DMS153 (cell line): ENCODE data around the gene ORC1.
A peak's percentile ranks its signal among the peaks of the same experiment; 100 is the strongest.

Experiments used
- DNase-seq: peaks from one replicate; lab custom pipeline; 2025; lab: John Stamatoyannopoulos, UW

The ORC1 gene

DNA sequence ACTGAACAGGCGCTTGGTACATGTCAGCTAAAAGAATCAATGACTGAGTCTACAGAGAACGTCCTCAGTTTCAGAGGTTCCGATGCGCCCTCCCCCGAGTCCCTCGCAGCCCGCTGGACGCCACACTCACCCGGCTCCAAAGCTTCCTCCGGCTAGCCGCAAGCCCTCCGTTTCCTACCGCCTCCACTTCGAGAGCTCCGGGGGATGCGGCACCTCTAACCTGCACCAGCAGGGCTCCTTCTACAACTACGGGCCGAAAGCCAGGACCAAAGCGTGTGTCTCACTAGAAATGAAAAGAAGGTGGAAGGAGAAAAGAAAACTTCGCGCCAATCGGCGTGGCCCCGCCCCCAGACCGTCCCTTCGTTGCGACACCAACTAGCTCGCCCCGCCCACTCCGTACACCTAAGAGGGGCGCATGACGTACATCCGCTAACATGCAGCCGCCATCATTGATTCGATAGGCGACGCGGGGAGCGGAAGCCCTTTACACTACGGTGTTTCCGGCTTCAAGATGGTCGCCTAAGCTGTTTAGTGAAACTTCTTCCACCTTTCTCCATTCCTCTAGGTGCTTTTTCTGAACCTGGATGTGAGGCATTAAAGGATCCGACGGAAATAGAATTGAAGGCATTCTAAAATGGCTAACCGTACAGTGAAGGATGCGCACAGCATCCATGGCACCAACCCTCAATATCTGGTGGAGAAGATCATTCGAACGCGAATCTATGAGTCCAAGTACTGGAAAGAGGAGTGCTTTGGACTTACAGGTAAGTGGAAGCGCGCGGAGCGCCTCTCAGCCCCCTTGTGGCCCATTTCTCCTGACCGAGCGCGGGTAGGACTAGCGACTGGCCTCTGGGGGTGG, at the start of gene ORC1, which contains the start of gene PRPF38A:
ORC1 (minus strand) TSS at position 308 of the 859 bp plus-strand sequence. CDS start 2,200 bp downstream, outside the sequence.
PRPF38A (plus strand) TSS at position 487 of the 859 bp plus-strand sequence; CDS start at position 635, 148 bp downstream.
- DNase-seq, result peak; percentile 96

GRCh38 chr1:52444463-52444862, 40.2 kb upstream of the ORC1 start:
- DNase-seq, result no peak

GRCh38 chr1:52439976-52440375, 35.8 kb upstream of the ORC1 start:
- no peak for DNase-seq

- no peak for DNase-seq
Observed at GRCh38 chr1:52436817-52437216, 32.6 kb upstream of the ORC1 start.

- DNase-seq, result no peak
Observed at GRCh38 chr1:52435650-52436049, 31.4 kb upstream of the ORC1 start.

GRCh38 chr1:52435211-52435610, 31.0 kb upstream of the ORC1 start:
- no peak for DNase-seq

DNA sequence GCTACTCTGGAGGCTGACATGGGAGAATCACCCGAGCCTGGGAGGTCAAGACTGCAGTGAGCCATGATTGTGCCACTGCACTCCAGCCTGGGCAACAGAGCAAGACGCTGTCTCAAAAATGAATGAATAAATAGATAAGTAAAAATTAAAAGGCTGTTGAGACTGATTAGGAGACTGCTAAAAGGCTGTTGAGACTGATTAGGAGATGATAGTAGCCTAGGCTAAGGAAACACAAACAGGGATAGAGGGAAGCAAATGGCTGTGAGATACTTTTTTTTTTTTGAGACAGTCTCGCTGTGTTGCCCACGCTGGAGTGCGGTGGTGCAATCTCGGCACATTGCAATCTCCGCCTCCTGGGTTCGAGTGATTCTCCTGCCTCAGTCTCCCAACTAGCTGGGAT, 28.6 kb upstream of the ORC1 start:
- no peak for DNase-seq

- no peak for DNase-seq
Observed at GRCh38 chr1:52427152-52427551, 22.9 kb upstream of the ORC1 start.

- no peak for DNase-seq
Observed at GRCh38 chr1:52426371-52426770, 22.1 kb upstream of the ORC1 start.

- no peak for DNase-seq
Observed at GRCh38 chr1:52424813-52425212, 20.6 kb upstream of the ORC1 start.

GRCh38 chr1:52424231-52424636, 20.0 kb upstream of the ORC1 start:
- DNase-seq, result no peak

DNA sequence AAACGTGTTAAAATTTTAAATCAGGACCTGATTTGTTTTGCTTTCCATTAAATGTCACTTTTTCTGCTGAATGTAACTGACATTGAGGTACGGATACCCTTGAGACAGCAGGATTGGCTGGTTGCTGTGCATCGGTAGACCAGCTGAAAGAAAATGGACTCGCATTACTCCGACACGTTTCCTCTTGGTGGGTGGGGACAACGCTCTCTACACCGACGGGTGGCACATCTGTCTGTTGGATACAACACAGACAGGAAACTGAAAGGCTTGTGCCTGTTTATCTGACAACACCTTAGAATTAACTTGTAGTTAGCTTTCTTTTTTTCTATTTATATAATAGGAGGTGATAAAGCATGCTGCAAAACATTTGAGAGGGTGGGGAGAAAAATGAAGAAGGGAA, 19.5 kb upstream of the ORC1 start:
- DNase-seq, result no peak

DNA sequence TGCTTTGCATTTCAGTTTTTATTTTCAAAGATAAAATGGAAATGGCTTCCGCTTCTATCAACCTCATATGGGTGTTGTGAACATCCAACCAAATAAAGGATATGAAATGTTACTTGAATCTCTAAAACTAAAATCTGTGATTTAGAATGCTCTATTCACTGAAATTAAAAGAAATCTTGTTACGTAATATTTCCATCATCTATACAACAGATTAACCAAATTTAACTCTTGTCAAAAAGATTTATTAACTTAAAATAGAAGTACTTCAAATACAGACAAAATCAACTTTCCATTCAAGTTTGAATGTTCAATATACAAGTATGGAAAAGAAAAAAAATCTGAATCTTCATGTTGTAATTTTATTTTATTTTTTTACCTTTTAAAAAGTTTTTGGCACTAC, 18.8 kb upstream of the ORC1 start:
- DNase-seq, result no peak

DNA sequence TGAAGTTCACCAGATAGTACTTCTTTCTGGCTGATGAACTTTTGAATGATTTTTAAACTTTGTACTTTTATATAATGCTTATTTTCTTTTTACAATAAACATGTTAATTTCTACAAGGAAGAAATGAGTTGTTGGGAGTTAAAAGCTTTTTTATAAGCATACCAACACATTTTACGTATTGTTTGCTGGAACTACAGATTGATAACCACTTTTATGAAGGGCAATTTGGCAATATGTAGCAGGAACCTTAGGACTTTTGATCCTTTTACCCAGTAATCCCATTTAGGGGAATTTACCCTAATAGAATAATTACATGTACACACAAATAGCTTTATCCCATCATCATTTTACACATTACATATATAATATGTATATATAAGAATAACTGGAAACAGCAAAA, 16.5 kb upstream of the ORC1 start:
- no peak for DNase-seq

DNA sequence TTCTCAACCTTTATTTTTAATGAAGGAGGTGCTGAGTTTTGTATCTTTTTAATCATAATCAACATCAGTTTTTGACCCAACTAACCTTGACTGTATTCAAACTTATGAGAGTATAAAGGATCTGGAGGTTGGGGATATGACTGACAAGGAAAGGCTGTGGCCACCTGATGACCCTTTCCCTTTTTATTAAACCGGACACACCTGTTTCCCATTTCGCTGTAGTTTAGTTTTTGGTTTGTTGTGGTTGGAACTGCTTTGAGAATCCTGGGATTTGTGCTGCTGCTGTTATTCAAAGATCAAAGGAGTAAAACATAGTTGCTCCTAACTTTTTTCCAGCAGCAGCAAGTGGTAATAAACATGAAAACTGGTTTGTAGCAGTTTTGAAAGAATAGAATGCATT, 12.6 kb upstream of the ORC1 start:
- DNase-seq, result no peak

GRCh38 chr1:52414942-52415341, 10.7 kb upstream of the ORC1 start:
- DNase-seq, result no peak

GRCh38 chr1:52413410-52413989, 9.3 kb upstream of the ORC1 start:
- no peak for DNase-seq

- DNase-seq, result no peak
Observed at GRCh38 chr1:52404975-52405338, 734 bp upstream of the ORC1 start.

DNA sequence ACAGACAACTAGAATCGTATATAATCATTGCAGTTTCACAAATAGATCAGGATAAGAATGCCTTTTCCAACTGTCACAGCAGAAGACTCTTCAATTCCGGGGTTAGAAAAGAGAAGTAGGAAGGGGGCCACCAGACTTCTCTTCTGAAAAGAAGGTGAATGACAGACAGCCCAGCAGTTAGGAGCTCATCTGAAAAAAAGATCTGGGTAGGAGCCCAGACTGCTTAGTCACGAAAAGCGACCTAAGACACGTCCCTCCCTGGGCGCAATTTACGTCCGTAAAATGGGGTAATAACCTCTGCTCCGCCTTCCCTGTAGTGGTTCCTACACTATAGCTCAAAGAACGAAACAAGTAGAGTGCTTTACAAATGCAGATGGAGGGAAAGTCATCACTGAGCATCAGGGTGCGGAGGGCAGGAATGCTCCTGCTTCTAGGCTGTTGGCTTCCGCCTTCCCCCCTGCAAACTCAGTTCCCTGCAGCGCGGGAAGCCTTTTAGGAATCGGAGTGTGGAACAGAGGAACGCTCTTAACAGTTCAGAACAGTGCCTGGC, 582 bp downstream of the ORC1 start:
- DNase-seq, result peak; percentile 17

- no peak for DNase-seq
Observed at GRCh38 chr1:52402860-52403240, 1.4 kb downstream of the ORC1 start.

DNA sequence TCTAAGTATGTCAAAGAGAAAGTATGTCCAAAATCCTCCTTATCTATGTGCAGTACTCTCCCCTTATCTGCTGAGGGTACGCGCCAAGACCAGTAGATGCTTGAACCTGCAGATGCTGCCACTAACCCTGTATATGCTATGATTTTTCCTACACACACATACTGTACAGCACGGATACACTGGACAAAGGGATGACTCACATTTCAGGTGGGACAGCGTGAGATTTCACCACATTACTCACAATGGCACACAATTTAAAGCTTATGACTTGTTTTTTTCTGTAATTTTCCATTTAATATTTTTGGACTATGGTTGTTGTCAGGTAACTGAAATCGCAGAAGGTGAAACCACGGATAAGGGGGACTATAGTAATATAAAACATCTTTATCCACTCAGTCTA, 4.1 kb downstream of the ORC1 start:
- DNase-seq, result no peak

DNA sequence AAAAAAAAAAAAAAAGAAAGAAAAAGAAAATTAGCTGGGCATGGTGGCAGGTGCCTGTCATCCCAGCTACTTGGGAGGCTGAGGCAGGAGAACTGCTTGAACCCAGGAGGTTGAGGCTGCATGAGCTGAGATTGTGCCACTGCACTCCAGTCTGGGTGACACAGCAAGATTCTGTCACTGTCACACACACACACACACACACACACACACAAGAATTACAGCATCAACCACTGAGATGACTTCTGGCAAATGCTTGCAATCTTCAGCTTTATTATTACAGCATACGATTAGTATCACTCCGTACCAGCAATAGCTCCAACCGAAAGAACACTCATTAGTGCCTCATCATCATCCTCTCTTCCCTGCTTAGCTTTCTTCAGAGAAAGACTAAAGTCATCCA, 4.6 kb downstream of the ORC1 start:
- DNase-seq, result no peak

DNA sequence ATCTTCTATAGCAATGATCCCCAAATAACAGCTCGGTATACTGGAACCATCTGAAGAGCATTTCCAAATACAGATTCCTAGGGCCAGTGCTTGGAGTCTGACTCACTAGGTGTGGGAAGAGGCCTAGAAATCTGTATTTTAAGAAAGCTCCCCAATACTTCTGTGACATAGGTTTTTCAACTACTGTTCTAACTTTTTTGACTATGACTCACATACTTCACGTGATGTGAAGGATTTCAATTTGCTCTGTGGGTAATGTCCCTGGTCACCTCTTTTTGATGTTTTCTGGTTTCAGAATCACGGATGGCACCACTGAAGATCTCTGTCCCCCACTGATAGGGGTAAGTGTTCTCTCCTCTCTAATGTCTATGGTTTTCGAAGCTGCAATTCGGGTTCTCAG, 11.0 kb downstream of the ORC1 start:
- DNase-seq, result no peak
